Measurements from ENCODE around the gene VIPR2. TPM values are rescaled to one million over a fixed set of nuclear protein-coding genes. Genes with fewer than 3 reads are reported as not detected.
"Not testable (repeated sequence)": the region's sequence is repeated elsewhere in the genome, so short reads cannot be mapped to it uniquely, and the experiment has no call there.

The VIPR2 gene
- total RNA-seq, 4 donors from 2014 or later = 0.32 to 0.34 (median 0.32) TPM; not detected in 1

DNA sequence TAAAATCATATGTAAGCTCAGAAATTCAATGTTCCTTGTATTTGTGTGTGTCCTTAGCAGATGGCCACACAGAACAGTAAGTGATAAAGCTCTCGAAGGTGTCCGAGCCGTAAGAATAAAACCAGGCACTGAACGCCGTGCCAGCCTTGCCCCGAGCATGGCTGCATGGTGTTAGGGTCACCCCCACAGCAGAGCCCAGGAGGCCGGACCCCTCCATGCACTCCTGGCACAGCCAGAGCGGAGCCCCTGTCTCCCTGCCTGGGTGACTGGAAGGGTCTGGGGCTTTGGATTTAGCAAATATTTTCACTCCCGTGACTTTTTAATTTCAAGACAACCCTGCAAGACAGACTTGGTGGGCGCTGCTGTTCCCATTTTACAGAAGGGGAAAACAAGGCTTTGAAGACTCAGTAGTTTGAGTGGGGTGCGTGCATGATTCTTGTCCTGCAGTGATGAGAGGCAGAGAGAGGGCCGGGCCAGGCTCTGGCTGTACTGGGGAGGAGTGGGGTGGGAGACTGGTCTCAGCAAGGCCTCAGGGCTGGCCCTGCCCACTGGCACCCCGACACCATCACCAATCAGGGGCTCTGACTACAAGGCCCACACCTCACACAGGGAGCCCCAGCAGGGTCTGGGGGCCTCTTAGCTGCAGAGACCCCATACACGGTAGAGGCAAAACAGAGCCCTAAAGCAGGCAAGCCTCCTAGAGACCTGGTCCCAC is 39.4 kb downstream of the VIPR2 start:
- TF ChIP-seq POLR2A (IDR thresholded peaks at IDR 0.05) = no peak
- TF ChIP-seq, protein P1, sequence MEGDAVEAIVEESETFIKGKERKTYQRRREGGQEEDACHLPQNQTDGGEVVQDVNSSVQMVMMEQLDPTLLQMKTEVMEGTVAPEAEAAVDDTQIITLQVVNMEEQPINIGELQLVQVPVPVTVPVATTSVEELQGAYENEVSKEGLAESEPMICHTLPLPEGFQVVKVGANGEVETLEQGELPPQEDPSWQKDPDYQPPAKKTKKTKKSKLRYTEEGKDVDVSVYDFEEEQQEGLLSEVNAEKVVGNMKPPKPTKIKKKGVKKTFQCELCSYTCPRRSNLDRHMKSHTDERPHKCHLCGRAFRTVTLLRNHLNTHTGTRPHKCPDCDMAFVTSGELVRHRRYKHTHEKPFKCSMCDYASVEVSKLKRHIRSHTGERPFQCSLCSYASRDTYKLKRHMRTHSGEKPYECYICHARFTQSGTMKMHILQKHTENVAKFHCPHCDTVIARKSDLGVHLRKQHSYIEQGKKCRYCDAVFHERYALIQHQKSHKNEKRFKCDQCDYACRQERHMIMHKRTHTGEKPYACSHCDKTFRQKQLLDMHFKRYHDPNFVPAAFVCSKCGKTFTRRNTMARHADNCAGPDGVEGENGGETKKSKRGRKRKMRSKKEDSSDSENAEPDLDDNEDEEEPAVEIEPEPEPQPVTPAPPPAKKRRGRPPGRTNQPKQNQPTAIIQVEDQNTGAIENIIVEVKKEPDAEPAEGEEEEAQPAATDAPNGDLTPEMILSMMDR (IDR thresholded peaks at IDR 0.05) = no peak
- no peak for DNase-seq (ENCODE audit: low spot score in 2 of 2)
- WGBS, 2 donors = 91 to 92% methylated on average over 13 to 14 of the region's 14 CpGs
- no peak overlapping the region for H3K4me3 ChIP-seq (ENCODE audit: low read depth, poor library complexity, severe bottlenecking)
- intact Hi-C loops (cut with DNase I; ENCODE audit: low total_unique reads) = no loop called here

GRCh38 chr7:159104188-159104920 is 40.3 kb downstream of the VIPR2 start:
- TF ChIP-seq, protein P1 (IDR thresholded peaks at IDR 0.05) = no peak
- TF ChIP-seq POLR2A (IDR thresholded peaks at IDR 0.05) = no peak
- no peak overlapping the region for H3K4me3 ChIP-seq (ENCODE audit: low read depth, poor library complexity, severe bottlenecking)
- 70 to 71% methylated on average over 19 of the region's 19 CpGs for WGBS, 2 donors
- intact Hi-C loops (cut with DNase I; ENCODE audit: low total_unique reads) = no loop called here
- peak in 1 of 2 donors; percentile 68 for DNase-seq (ENCODE audit: low spot score in 2 of 2)

DNA sequence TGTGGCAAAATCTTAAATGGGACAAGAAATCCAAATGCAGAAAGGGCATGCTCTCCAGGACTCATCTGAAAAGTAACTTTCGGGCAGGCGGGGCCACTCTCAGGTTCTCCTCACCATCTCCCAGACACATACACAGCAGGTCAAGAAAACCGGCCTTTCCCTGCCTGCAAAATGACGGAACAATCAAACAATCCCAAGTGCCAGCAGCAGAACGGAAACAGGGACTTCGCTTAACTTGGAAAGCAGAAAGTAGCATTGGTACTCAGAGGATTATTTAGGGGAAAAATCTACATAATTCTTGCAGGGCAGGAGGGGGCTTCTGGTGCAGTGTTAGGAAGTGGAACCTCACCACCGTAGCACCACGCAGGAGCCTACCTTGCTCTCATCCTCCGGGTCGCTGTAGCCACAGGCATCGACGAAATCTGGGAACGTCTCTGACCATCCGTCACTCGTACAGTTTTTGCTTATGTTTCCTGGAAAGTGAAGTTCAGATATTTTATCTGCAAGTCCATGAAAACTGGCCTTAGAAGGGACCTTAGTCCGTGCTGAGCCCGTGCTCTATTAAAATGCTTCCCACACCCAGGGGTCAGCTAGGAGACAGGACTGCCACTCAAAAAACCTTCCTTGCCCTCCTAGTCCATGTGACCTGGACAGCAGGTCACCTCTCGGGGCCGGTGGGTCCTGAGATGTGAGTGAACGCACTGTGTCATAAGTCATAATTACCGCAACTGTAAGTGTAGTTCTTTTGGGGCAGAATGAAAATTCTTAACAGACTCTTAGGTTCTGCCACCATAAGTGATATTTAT is 41.1 kb downstream of the VIPR2 start:
- TF ChIP-seq POLR2A (IDR thresholded peaks at IDR 0.05) = no peak
- TF ChIP-seq, protein P1 (IDR thresholded peaks at IDR 0.05) = no peak
- H3K4me3 ChIP-seq (ENCODE audit: low read depth, poor library complexity, severe bottlenecking) = no peak overlapping the region
- DNase-seq (ENCODE audit: low spot score in 2 of 2) = peak in 1 of 2 donors; percentile 75
- 88 to 94% methylated on average over 21 of the region's 21 CpGs for WGBS, 2 donors
- intact Hi-C loops (cut with DNase I; ENCODE audit: low total_unique reads) = no loop called here

- WGBS, 2 donors = 74 to 91% methylated on average over 14 of the region's 14 CpGs
Observed at GRCh38 chr7:159102681-159103381, 41.8 kb downstream of the VIPR2 start.

DNA sequence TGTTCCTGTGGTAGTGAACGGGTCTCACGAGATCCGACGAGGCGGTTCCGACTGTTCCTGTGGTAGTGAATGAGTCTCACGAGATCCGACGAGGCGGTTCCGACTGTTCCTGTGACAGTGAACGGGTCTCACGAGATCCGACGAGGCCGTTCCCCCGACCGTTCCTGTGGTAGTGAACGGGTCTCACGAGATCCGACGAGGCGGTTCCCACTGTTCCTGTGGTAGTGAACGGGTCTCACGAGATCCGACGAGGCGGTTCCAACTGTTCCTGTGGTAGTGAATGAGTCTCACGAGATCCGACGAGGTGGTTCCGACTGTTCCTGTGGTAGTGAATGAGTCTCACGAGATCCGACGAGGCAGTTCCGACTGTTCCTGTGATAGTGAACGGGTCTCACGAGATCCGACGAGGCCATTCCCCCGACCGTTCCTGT is 43.0 kb downstream of the VIPR2 start:
- 95 to 96% methylated on average over 41 to 42 of the region's 42 CpGs for WGBS, 2 donors
- H3K4me3 ChIP-seq (ENCODE audit: low read depth, poor library complexity, severe bottlenecking); intact Hi-C loops (cut with DNase I; ENCODE audit: low total_unique reads): not testable (repeated sequence)
- peak in 1 of 2 donors; percentile 15 for DNase-seq (ENCODE audit: low spot score in 2 of 2)

More at GRCh38 chr7:159102681-159103381, 41.8 kb downstream of the VIPR2 start:
- no peak overlapping the region for H3K4me3 ChIP-seq (ENCODE audit: low read depth, poor library complexity, severe bottlenecking)
- DNase-seq (ENCODE audit: low spot score in 2 of 2) = peak in 1 of 2 donors; percentile 73
- intact Hi-C loops (cut with DNase I; ENCODE audit: low total_unique reads) = no loop called here
- TF ChIP-seq, protein P1 (IDR thresholded peaks at IDR 0.05) = no peak
- no peak for TF ChIP-seq POLR2A (IDR thresholded peaks at IDR 0.05)

GRCh38 chr7:159101083-159101395 is 43.6 kb downstream of the VIPR2 start:
- DNase-seq (ENCODE audit: low spot score in 2 of 2) = peak in 1 of 2 donors; percentile 36
- H3K4me3 ChIP-seq (ENCODE audit: low read depth, poor library complexity, severe bottlenecking); intact Hi-C loops (cut with DNase I; ENCODE audit: low total_unique reads): not testable (repeated sequence)
- WGBS, 2 donors = 93 to 95% methylated on average over 32 to 33 of the region's 33 CpGs

GRCh38 chr7:159100281-159101082 is 44.2 kb downstream of the VIPR2 start:
- peak in 1 of 2 donors; percentile 20 for DNase-seq (ENCODE audit: low spot score in 2 of 2)
- WGBS, 2 donors = 97% methylated on average over 37 of the region's 37 CpGs
- intact Hi-C loops (cut with DNase I; ENCODE audit: low total_unique reads); H3K4me3 ChIP-seq (ENCODE audit: low read depth, poor library complexity, severe bottlenecking): not testable (repeated sequence)
